GM19463 (cell line): ENCODE data around the gene OTULINL.

ENCODE experiments used
- ATAC-seq: cut with Tn5 transposase; IDR thresholded peaks from one replicate; pipeline ENCODE4 v1.9.1; 2021; ENCODE audit warnings: mild to moderate bottlenecking, moderate library complexity; ENCODE audit not compliant: unreplicated experiment

The OTULINL gene

GRCh38 chr5:14598225-14598624 lies 16.6 kb downstream of the OTULINL start:
- ATAC-seq: no peak

- no peak for ATAC-seq
Measured at GRCh38 chr5:14599476-14600127, 18.0 kb downstream of the OTULINL start.

GRCh38 chr5:14600846-14601245 lies 19.3 kb downstream of the OTULINL start:
- no peak for ATAC-seq

GRCh38 chr5:14603141-14603540 lies 21.5 kb downstream of the OTULINL start:
- ATAC-seq: no peak

GRCh38 chr5:14607104-14607503 lies 25.5 kb downstream of the OTULINL start:
- ATAC-seq: no peak

GRCh38 chr5:14608169-14608568 lies 26.6 kb downstream of the OTULINL start:
- no peak for ATAC-seq

GRCh38 chr5:14611737-14612136 lies 30.1 kb downstream of the OTULINL start:
- no peak for ATAC-seq

- no peak for ATAC-seq
Measured at GRCh38 chr5:14614490-14614889, 32.9 kb downstream of the OTULINL start.

- ATAC-seq: no peak
Measured at GRCh38 chr5:14615365-14615764, 33.8 kb downstream of the OTULINL start.

- ATAC-seq: no peak
Measured at GRCh38 chr5:14617441-14617840, 35.8 kb downstream of the OTULINL start.

GRCh38 chr5:14627270-14627669 lies 45.7 kb downstream of the OTULINL start:
- no peak for ATAC-seq

GRCh38 chr5:14628346-14628745 lies 46.8 kb downstream of the OTULINL start:
- ATAC-seq: no peak

GRCh38 chr5:14630671-14631070 lies 49.1 kb downstream of the OTULINL start:
- ATAC-seq: no peak

GRCh38 chr5:14635656-14636055 lies 54.1 kb downstream of the OTULINL start:
- no peak for ATAC-seq

GRCh38 chr5:14640765-14641164 lies 59.2 kb downstream of the OTULINL start:
- no peak for ATAC-seq

- ATAC-seq: no peak
Measured at GRCh38 chr5:14644623-14645237, 63.1 kb downstream of the OTULINL start.

GRCh38 chr5:14650052-14650451 lies 68.5 kb downstream of the OTULINL start:
- ATAC-seq: no peak

GRCh38 chr5:14655146-14655741 lies 73.7 kb downstream of the OTULINL start:
- ATAC-seq: no peak

GRCh38 chr5:14656898-14657297 lies 75.3 kb downstream of the OTULINL start:
- no peak for ATAC-seq

GRCh38 chr5:14659821-14660607 lies 78.4 kb downstream of the OTULINL start:
- ATAC-seq: no peak

- ATAC-seq: no peak
Measured at GRCh38 chr5:14660833-14661232, 79.2 kb downstream of the OTULINL start.
